ENCODE data around the gene ADGRG4.

ADGRG4 gene

DNA sequence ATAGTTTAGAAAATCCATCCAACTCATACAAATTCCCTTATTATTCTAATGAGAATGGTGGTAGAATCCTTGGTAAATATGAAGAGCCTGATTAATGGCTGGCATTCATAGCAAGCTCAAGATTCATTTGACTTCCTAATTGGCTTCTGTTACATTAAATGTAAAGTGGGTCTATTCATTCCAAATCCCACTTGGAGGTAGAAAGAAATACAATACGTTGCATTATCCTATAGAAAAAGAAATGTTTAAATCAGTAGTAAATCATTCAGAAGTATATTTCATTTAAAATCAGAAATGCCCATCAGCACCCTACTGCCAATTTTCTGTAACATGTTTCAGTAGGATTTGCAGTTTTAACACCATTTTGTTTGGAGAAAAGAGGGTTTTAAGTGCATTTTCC, 6.7 kb downstream of the ADGRG4 start:
- H3K9me3 Mint-ChIP-seq: peaks cover under 1% of the 10 kb centered on the region
- no peaks in the 10 kb centered on the region for H3K36me3 Mint-ChIP-seq (ENCODE audit: low read depth)
- TF ChIP-seq, protein P1, sequence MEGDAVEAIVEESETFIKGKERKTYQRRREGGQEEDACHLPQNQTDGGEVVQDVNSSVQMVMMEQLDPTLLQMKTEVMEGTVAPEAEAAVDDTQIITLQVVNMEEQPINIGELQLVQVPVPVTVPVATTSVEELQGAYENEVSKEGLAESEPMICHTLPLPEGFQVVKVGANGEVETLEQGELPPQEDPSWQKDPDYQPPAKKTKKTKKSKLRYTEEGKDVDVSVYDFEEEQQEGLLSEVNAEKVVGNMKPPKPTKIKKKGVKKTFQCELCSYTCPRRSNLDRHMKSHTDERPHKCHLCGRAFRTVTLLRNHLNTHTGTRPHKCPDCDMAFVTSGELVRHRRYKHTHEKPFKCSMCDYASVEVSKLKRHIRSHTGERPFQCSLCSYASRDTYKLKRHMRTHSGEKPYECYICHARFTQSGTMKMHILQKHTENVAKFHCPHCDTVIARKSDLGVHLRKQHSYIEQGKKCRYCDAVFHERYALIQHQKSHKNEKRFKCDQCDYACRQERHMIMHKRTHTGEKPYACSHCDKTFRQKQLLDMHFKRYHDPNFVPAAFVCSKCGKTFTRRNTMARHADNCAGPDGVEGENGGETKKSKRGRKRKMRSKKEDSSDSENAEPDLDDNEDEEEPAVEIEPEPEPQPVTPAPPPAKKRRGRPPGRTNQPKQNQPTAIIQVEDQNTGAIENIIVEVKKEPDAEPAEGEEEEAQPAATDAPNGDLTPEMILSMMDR (IDR thresholded peaks at IDR 0.05; ENCODE audit: unreplicated experiment in 3 of 3): no peak
- no peak overlapping the region for H3K4me3 Mint-ChIP-seq
- no peaks in the 10 kb centered on the region for H3K4me1 Mint-ChIP-seq
- H3K27ac Mint-ChIP-seq: no peak overlapping the region
- peaks cover 7% of the 10 kb centered on the region for H3K27me3 Mint-ChIP-seq (ENCODE audit: low read depth)

DNA sequence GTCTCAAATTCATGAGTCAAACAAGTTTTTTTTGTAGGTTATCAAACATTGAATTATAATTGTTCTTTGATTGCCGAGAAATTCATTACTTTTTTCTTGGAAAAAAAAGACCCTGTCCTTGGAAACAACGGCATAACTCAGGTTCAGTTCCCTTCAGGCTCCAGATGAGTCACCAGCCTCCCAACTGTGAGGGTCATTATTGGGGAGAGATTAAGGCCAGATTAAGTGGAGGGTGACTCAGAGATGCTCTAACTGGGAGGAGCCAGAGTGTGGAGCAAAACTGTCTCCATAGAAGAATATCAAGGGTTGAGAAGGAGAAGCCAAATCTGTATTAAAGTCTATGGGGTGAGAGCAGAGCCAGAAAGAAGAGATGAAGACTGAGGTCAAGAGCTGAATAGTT, 9.6 kb downstream of the ADGRG4 start:
- peaks cover 3% of the 10 kb centered on the region for H3K27me3 Mint-ChIP-seq (ENCODE audit: low read depth)
- TF ChIP-seq, protein P1 (IDR thresholded peaks at IDR 0.05; ENCODE audit: unreplicated experiment in 3 of 3): no peak

DNA sequence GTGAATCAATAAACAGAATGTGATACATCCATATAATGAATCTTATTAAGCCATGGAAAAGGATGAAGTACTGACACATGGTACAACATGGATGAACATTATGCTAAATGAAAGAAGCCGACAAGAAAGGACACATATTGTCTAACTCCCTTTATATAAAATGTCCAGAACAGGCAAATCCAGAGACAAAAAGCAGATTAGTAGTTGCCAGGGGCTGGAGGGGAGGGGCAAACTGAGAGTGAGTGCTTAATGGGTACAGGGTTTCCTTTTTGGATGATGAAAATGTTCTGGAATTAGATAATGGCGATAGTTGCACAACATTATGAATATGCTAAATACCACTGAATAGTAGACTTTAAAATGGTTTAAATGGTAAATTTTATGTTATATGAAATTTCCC, 17.4 kb downstream of the ADGRG4 start:
- Mint-ChIP-seq H3K27ac (no peak overlapping the region), H3K36me3 (ENCODE audit: low read depth) (no peaks in the 10 kb centered on the region), H3K9me3 (peaks cover 3% of the 10 kb centered on the region), H3K27me3 (ENCODE audit: low read depth) (no peaks in the 10 kb centered on the region), H3K4me3 (no peak overlapping the region), H3K4me1 (no peaks in the 10 kb centered on the region)
- TF ChIP-seq, protein P1 (IDR thresholded peaks at IDR 0.05; ENCODE audit: unreplicated experiment in 3 of 3): no peak

More for the DNA sequence above, 9.6 kb downstream of the ADGRG4 start:
- Mint-ChIP-seq H3K36me3 (ENCODE audit: low read depth) (no peaks in the 10 kb centered on the region), H3K9me3 (peaks cover 3% of the 10 kb centered on the region), H3K4me1 (no peaks in the 10 kb centered on the region), H3K4me3 (no peak overlapping the region), H3K27ac (no peak overlapping the region)

DNA sequence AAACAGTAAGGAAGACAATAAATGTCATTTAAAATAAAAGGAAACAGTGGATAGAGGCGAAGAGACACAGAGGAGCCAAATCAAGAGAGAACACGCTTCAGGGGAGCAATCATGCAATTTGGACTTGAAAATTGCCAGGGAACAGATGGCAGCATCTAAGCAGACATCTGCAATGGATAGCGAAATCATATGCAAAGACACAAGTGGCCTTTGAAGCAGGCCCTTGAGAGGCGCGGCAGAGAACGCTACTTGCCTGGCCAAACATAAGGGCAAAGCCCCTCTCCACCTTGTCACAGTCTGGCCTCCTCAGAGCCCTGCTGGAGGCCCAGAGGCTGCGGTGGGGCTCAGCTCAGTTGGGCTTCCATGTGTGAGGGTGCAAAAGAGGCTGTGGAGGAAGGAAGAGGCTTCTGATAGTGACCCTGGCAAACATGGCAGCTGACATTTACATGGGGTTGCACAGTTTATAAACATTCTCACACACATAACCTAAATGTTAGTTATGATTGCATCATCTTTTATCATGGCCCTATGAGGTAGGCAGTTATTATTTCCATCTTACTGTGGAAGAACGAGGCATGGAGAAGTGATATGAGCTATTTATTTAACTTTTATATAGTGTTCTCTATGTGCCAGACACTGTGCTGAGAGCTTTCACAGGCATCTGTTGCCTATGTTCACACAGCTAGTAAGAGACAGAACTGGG, 18.3 kb downstream of the ADGRG4 start:
- H3K27me3 Mint-ChIP-seq (ENCODE audit: low read depth): no peaks in the 10 kb centered on the region
- H3K4me3 Mint-ChIP-seq: no peak overlapping the region
- H3K4me1 Mint-ChIP-seq: no peaks in the 10 kb centered on the region
- no peak overlapping the region for H3K27ac Mint-ChIP-seq
- TF ChIP-seq, protein P1 (IDR thresholded peaks at IDR 0.05; ENCODE audit: unreplicated experiment in 3 of 3): no peak
- no peaks in the 10 kb centered on the region for H3K36me3 Mint-ChIP-seq (ENCODE audit: low read depth)
- H3K9me3 Mint-ChIP-seq: peaks cover 3% of the 10 kb centered on the region

DNA sequence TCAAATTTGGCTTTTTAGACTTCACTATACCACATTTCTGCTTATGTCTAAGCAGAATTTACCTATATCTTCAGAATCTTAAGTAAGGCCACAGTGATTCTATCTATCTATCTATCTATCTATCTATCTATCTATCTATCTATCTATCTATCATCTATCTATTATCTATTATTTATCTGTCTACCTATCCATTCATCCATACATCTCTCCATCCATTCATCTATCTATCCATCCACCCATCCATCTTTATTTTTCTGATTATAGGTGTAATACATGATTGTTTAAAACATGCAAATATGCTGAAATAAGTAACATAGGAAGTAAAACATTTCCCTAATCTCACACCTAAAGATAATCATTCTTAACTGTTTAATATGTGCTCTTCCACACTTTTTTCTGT, 18.8 kb downstream of the ADGRG4 start:
- Mint-ChIP-seq H3K36me3 (ENCODE audit: low read depth) (no peaks in the 10 kb centered on the region), H3K9me3 (peaks cover 3% of the 10 kb centered on the region), H3K27ac (no peak overlapping the region), H3K4me3 (no peak overlapping the region), H3K27me3 (ENCODE audit: low read depth) (no peaks in the 10 kb centered on the region), H3K4me1 (no peaks in the 10 kb centered on the region)
- TF ChIP-seq, protein P1 (IDR thresholded peaks at IDR 0.05; ENCODE audit: unreplicated experiment in 3 of 3): no peak

DNA sequence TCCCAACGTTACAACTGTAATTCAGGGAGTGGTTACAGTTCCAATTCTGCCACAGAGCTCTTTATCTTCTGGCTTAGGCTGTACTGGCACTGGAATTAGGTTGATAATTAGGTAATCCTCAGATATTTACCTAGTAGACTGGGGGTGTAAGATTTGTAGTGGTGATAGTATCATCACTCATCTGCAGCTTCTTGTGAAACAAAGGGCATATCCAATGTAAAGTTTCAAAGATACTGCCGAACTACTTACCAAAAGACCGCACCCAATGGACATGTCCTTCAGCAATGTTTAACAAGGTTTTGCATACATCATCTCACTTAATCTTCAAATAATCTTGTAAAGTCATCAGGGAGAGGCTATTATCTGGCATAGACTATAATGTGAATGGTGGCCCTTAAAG, 20.8 kb downstream of the ADGRG4 start:
- no peak overlapping the region for H3K4me3 Mint-ChIP-seq
- no peak overlapping the region for H3K27ac Mint-ChIP-seq
- TF ChIP-seq, protein P1 (IDR thresholded peaks at IDR 0.05; ENCODE audit: unreplicated experiment in 3 of 3): no peak
- no peaks in the 10 kb centered on the region for H3K27me3 Mint-ChIP-seq (ENCODE audit: low read depth)
- H3K4me1 Mint-ChIP-seq: no peaks in the 10 kb centered on the region
- no peaks in the 10 kb centered on the region for H3K36me3 Mint-ChIP-seq (ENCODE audit: low read depth)
- no peaks in the 10 kb centered on the region for H3K9me3 Mint-ChIP-seq

Measured in nephron (organoid).